ENCODE results near the gene ADGB.
A peak's percentile ranks its signal among the peaks of the same experiment; 100 is the strongest.
"Not testable (repeated sequence)": the region's sequence is repeated elsewhere in the genome, so short reads cannot be mapped to it uniquely, and the experiment has no call there.

The ADGB gene

DNA sequence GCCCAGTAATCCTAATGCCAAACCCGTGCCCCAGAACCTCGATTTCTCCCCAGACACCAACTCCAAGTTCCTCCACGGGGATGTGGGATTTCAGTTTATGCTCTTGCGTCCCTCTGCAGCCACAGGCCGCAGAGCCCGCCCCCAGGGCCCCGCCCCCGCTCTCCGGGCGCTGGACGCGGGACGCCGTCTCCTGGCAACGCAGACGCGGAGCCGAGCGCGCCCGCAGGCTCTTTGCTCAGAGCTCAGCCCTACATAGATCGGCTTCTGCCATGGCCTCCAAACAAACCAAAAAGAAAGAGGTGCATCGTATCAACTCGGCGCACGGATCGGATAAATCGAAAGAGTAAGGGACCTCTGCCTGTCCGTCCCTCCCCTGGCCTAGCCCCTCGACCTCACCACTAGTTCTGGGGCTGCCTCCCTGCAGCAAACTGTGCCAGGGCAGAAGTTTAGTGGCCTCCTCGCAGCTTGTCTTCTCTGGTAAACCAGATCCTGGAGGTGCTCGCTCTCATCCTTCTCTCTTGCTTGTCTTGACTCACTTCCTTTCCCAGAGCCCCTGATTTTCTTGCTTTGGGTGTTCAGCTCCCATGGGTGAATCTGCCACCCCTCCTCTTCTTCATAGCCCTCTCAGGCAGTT lies at the start of gene ADGB:
Gene ADGB (plus strand): TSS at position 201 of the 634 bp plus-strand sequence. CDS start 69 bp downstream, at position 270.
- H3K9ac ChIP-seq (ENCODE audit: low read depth, low read length): peak within 1 kb of the TSS; percentile 49; the same call in 1 of the 2 replicates

DNA sequence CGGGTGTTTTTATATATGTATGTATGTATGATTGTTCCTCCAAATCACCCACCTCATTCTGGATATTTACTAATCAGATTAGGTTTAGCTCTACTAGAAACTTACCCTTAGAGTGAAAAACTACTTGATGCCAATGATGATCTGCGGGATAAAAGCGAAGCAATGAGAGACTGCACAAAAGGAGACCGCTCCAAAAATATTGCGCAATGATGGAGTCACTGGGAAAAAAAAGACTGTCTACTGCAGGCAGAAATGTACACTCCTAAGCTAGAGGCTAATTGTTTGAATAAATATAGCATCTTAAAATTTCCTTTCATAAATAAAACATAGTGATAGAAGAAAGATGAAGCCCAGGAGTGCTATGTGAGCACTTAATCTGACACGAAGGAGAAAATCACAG lies 47.9 kb upstream of the ADGB start:
- 0 out of 2 replicates have a peak, but pooled peaks cover 7% of the 10 kb centered on the region for H3K4me1 ChIP-seq (ENCODE audit: insufficient read depth, low read length)
- no peak overlapping the region for H3K4me3 ChIP-seq (ENCODE audit: low read length)
- H3K27me3 ChIP-seq (ENCODE audit: insufficient read depth, low read length): no peaks in the 10 kb centered on the region
- peaks cover 29% of the 10 kb centered on the region for H3K36me3 ChIP-seq (ENCODE audit: insufficient read depth, low read depth, low read length)
- no peaks in the 10 kb centered on the region for H3K9me3 ChIP-seq (ENCODE audit: insufficient read depth, low read depth, low read length)
- no peak overlapping the region for H3K27ac ChIP-seq (ENCODE audit: low read length)
- H3K9ac ChIP-seq (ENCODE audit: low read depth, low read length): no peak overlapping the region

More for the DNA sequence above, at the start of gene ADGB:
- no peak within 1 kb of the TSS for H3K27ac ChIP-seq (ENCODE audit: low read length)
- no peaks in the 10 kb centered on the region for H3K4me1 ChIP-seq (ENCODE audit: insufficient read depth, low read length)
- no peaks in the 10 kb centered on the region for H3K9me3 ChIP-seq (ENCODE audit: insufficient read depth, low read depth, low read length)
- peaks cover 10% of the 10 kb centered on the region; the same call in 1 of the 2 replicates for H3K27me3 ChIP-seq (ENCODE audit: insufficient read depth, low read length)
- no peaks in the 10 kb centered on the region for H3K36me3 ChIP-seq (ENCODE audit: insufficient read depth, low read depth, low read length)
- H3K4me3 ChIP-seq (ENCODE audit: low read length): peak within 1 kb of the TSS; percentile 68

DNA sequence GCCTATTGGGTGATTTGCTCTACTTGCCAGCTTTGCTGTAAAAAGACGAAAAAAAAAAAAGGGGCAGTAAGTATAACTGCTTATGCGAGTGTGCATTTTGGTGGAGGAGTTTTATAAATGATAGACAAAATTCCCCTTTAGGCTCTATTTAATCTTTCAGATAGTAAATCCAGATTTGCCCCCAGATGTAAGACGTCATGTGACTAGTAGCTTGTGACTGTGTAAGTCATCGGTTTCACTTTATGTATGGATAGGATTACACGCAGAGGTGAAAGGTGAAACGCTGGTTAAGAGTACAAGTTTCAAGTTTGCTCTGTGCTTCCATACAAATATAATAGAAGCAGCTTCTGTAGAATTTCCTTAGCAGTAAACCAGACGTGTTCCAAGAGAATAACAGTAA lies 47.2 kb upstream of the ADGB start:
- no peak overlapping the region for H3K4me3 ChIP-seq (ENCODE audit: low read length)
- H3K36me3 ChIP-seq (ENCODE audit: insufficient read depth, low read depth, low read length): peaks cover 29% of the 10 kb centered on the region
- no peak overlapping the region for H3K9ac ChIP-seq (ENCODE audit: low read depth, low read length)
- H3K4me1 ChIP-seq (ENCODE audit: insufficient read depth, low read length): 0 out of 2 replicates have a peak, but pooled peaks cover 4% of the 10 kb centered on the region
- H3K27ac ChIP-seq (ENCODE audit: low read length): no peak overlapping the region
- no peaks in the 10 kb centered on the region for H3K27me3 ChIP-seq (ENCODE audit: insufficient read depth, low read length)
- no peaks in the 10 kb centered on the region for H3K9me3 ChIP-seq (ENCODE audit: insufficient read depth, low read depth, low read length)

DNA sequence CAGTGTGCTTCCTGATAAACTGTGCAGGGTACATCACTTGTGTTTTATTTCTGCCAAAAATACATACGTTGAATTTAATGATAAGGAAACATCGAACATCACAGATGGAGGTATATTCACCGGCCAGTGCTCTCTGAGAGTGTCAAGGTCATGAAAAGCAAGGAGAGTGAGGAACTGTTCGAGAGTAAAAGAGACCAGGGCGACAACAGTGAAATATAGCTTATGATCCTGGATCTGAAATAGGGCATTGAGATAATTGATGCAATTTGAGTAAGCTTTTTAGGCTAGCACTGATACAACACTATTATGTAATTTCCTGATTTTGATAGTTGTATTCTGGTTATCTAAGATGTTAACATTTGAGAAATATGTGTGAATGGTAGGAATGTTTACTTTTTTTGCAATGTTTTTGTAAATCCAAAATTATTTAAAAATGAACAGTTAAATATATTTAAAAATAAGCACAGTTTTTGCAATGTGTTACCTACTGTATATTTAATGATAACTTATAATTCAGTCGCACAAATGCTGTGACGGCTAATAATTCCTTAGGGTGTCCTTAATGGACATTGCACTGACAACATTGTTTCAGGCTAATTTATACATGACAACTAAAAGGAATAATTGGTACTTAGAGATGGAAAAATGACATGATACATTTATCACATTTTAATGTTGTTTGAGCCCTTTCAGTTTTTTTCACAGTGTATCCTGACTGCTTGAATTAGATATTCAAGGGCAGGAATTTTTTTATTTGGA lies 45.2 kb upstream of the ADGB start:
- Histone ChIP-seq H3K4me3 (ENCODE audit: low read length) (no peak overlapping the region), H3K9me3 (ENCODE audit: insufficient read depth, low read depth, low read length) (no peaks in the 10 kb centered on the region), H3K27ac (ENCODE audit: low read length) (no peak overlapping the region), H3K4me1 (ENCODE audit: insufficient read depth, low read length) (no peaks in the 10 kb centered on the region), H3K9ac (ENCODE audit: low read depth, low read length) (no peak overlapping the region), H3K36me3 (ENCODE audit: insufficient read depth, low read depth, low read length) (peaks cover 29% of the 10 kb centered on the region), H3K27me3 (ENCODE audit: insufficient read depth, low read length) (no peaks in the 10 kb centered on the region)

DNA sequence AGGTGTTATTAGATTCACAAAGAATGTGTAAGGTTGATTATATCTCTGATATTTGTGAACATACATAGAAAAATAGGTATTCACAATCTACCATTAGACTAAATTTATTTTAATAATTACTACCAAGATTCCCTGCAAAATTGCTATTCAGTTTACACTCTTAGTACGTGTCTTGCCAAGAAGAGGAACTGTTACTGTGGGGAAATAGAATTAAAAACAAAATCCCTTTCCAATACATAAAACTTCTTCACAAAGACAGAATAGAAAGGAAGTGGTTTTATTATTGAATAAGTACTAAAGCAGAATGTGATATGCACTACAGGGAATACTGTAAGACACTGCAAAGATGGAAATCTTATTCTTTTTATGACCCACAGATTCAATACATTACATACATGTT lies 38.2 kb upstream of the ADGB start:
- no peaks in the 10 kb centered on the region for H3K27me3 ChIP-seq (ENCODE audit: insufficient read depth, low read length)
- no peak overlapping the region for H3K9ac ChIP-seq (ENCODE audit: low read depth, low read length)
- H3K4me1 ChIP-seq (ENCODE audit: insufficient read depth, low read length): no peaks in the 10 kb centered on the region; the same call in 1 of the 2 replicates
- no peaks in the 10 kb centered on the region for H3K9me3 ChIP-seq (ENCODE audit: insufficient read depth, low read depth, low read length)
- no peak overlapping the region for H3K27ac ChIP-seq (ENCODE audit: low read length)
- no peak overlapping the region for H3K4me3 ChIP-seq (ENCODE audit: low read length)
- peaks cover under 1% of the 10 kb centered on the region; the same call in 1 of the 2 replicates for H3K36me3 ChIP-seq (ENCODE audit: insufficient read depth, low read depth, low read length)

DNA sequence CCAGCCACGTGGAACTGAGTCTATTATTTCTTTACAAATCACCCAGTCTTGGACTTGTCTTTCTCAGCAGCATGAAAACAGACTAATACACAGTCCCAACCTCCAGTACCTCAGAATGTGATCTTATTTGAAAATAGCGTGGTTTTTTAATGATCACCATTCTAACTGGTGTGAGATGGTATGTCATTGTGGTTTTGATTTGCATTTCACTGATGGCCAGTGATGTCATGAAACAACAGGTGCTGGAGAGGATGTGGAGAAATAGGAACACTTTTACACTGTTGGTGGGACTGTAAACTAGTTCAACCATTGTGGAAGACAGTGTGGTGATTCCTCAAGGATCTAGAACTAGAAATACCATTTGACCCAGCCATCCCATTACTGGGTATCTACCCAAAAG lies 32.1 kb upstream of the ADGB start:
- not testable (repeated sequence) for H3K4me1 ChIP-seq (ENCODE audit: insufficient read depth, low read length); H3K27ac ChIP-seq (ENCODE audit: low read length); H3K27me3 ChIP-seq (ENCODE audit: insufficient read depth, low read length); H3K9me3 ChIP-seq (ENCODE audit: insufficient read depth, low read depth, low read length); H3K36me3 ChIP-seq (ENCODE audit: insufficient read depth, low read depth, low read length); H3K4me3 ChIP-seq (ENCODE audit: low read length); H3K9ac ChIP-seq (ENCODE audit: low read depth, low read length)

DNA sequence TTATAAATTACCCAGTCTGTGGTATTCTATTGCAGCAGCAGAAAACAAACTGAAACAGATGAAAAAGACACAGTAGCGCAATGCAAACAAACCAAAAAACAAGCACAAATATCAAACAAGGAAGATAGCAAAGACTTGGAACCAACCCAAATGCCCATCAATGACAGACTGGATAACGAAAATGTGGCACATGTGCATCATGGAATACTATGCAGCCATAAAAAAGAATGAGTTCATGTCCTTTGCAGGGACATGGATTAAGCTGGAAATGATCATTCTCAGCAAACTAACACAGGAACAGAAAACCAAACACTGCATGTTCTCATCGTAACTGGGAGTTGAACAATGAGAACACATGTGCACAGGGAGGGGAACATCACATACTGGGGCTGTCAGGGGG lies 30.2 kb upstream of the ADGB start:
- H3K4me1 ChIP-seq (ENCODE audit: insufficient read depth, low read length); H3K9ac ChIP-seq (ENCODE audit: low read depth, low read length): not testable (repeated sequence)

DNA sequence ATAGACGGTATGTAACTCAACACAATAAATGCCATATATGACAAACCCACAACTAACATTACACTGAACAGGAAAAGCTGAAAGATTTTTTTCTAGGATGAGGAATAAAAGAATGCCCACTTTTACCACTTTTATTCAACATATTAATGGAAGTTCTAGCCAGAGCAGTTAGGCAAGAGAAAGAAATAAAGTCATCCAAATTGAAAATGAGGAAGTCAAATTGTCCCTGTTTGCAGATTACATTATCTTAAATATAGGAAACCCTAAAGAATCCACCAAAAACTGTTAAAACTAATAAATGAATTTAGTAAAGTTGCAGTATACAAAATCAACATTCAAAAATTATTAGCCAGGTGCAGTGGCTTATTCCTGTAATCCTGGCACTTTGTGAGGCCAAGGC lies 24.6 kb upstream of the ADGB start:
- Histone ChIP-seq H3K9me3 (ENCODE audit: insufficient read depth, low read depth, low read length) (no peaks in the 10 kb centered on the region), H3K9ac (ENCODE audit: low read depth, low read length) (no peak overlapping the region), H3K4me1 (ENCODE audit: insufficient read depth, low read length) (no peaks in the 10 kb centered on the region), H3K36me3 (ENCODE audit: insufficient read depth, low read depth, low read length) (no peaks in the 10 kb centered on the region), H3K27me3 (ENCODE audit: insufficient read depth, low read length) (no peaks in the 10 kb centered on the region), H3K27ac (ENCODE audit: low read length) (no peak overlapping the region), H3K4me3 (ENCODE audit: low read length) (no peak overlapping the region)

More for the DNA sequence above, 30.2 kb upstream of the ADGB start:
- not testable (repeated sequence) for H3K27ac ChIP-seq (ENCODE audit: low read length); H3K36me3 ChIP-seq (ENCODE audit: insufficient read depth, low read depth, low read length); H3K27me3 ChIP-seq (ENCODE audit: insufficient read depth, low read length); H3K9me3 ChIP-seq (ENCODE audit: insufficient read depth, low read depth, low read length); H3K4me3 ChIP-seq (ENCODE audit: low read length)

DNA sequence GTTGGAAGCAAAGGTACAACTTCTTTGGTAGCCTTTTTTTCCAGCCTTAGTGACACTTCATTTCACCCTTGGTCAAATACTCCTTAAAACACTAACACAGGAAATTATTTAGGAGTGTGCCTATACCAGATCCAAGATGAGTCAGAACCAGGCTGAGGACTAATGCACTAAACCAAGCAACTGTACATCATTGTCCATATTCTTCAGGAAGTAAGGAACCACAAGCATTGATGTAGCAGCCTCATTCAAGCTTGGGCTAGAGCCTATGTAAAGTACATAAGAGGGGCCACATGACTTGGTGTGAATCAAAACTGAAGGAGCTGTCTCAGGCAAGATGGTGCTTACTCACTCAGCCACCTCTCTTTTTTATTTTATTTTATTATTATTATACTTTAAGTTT lies 20.7 kb upstream of the ADGB start:
- Histone ChIP-seq H3K36me3 (ENCODE audit: insufficient read depth, low read depth, low read length) (no peaks in the 10 kb centered on the region), H3K9ac (ENCODE audit: low read depth, low read length) (no peak overlapping the region), H3K4me3 (ENCODE audit: low read length) (no peak overlapping the region), H3K4me1 (ENCODE audit: insufficient read depth, low read length) (no peaks in the 10 kb centered on the region), H3K27ac (ENCODE audit: low read length) (no peak overlapping the region), H3K27me3 (ENCODE audit: insufficient read depth, low read length) (no peaks in the 10 kb centered on the region), H3K9me3 (ENCODE audit: insufficient read depth, low read depth, low read length) (no peaks in the 10 kb centered on the region)

DNA sequence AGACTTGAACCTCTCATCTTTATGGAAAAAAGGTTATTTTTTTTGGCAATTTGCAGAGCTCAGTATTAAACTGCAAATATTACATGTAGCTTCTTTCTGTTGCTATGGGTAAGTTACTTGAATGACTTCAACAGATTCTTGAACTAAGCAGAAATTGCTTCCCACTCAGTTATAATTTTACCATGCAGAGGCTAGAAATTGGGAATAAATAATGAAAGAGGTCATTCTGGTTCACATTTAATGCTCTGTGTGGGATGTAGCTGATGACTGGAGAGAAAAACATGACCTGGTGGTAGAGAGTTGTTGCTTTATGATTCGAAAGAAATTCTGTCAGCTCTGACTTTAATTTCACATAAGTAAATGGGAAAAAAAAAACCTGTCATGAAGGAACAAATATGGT lies 16.8 kb upstream of the ADGB start:
- no peaks in the 10 kb centered on the region for H3K36me3 ChIP-seq (ENCODE audit: insufficient read depth, low read depth, low read length)
- H3K27ac ChIP-seq (ENCODE audit: low read length): no peak overlapping the region
- no peak overlapping the region for H3K4me3 ChIP-seq (ENCODE audit: low read length)
- H3K9ac ChIP-seq (ENCODE audit: low read depth, low read length): no peak overlapping the region
- no peaks in the 10 kb centered on the region for H3K4me1 ChIP-seq (ENCODE audit: insufficient read depth, low read length)
- H3K27me3 ChIP-seq (ENCODE audit: insufficient read depth, low read length): no peaks in the 10 kb centered on the region
- no peaks in the 10 kb centered on the region for H3K9me3 ChIP-seq (ENCODE audit: insufficient read depth, low read depth, low read length)

DNA sequence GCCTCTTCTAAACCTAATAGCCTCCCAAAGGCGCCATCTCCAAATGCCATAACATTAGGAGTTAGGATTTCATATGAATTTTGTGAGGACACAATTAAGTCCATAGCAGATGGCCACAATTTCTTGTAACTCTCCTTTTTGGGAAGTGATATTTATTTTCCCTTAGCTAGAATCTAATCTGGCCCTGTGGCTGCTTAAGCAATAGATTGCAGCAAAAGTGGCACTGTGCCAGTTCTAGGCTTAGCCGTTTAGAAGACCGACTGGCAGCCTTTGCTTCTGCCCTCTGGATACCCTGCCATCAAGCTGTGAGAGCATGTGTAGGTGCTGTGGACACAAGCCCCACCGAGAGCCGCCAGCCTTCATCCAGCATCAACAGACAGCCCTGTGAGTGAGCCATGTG lies 15.9 kb upstream of the ADGB start:
- Histone ChIP-seq H3K27me3 (ENCODE audit: insufficient read depth, low read length) (no peaks in the 10 kb centered on the region), H3K4me1 (ENCODE audit: insufficient read depth, low read length) (no peaks in the 10 kb centered on the region), H3K27ac (ENCODE audit: low read length) (no peak overlapping the region), H3K9ac (ENCODE audit: low read depth, low read length) (no peak overlapping the region), H3K36me3 (ENCODE audit: insufficient read depth, low read depth, low read length) (no peaks in the 10 kb centered on the region), H3K4me3 (ENCODE audit: low read length) (no peak overlapping the region), H3K9me3 (ENCODE audit: insufficient read depth, low read depth, low read length) (no peaks in the 10 kb centered on the region)

DNA sequence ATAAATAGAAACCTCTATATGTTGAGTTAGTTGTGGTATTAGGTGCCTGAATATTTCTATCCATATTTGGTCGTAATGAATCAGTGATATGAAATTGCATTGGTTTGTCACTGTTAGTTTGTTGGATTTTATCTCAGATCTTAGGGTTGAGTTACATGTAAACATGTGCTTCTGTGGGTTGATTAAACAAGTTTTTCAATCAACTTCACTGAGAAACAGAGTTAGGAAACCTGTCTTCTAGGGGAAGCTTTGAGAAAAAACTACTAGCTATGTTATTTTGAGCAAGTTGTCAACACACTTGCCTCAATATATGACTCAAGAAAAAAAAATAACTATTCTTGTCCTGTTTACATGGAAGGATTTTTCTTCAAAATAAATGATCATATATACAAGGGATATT lies 14.8 kb upstream of the ADGB start:
- H3K9me3 ChIP-seq (ENCODE audit: insufficient read depth, low read depth, low read length): no peaks in the 10 kb centered on the region
- no peaks in the 10 kb centered on the region for H3K36me3 ChIP-seq (ENCODE audit: insufficient read depth, low read depth, low read length)
- no peaks in the 10 kb centered on the region for H3K27me3 ChIP-seq (ENCODE audit: insufficient read depth, low read length)
- H3K4me1 ChIP-seq (ENCODE audit: insufficient read depth, low read length): no peaks in the 10 kb centered on the region
- H3K27ac ChIP-seq (ENCODE audit: low read length): no peak overlapping the region
- H3K4me3 ChIP-seq (ENCODE audit: low read length): no peak overlapping the region
- H3K9ac ChIP-seq (ENCODE audit: low read depth, low read length): no peak overlapping the region

Measured in iPS-20b (cell line).